Stomach (tissue), 4 donors: ENCODE results near the gene WFDC1.

ENCODE experiments used
- CTCF ChIP-seq, 7 experiments: fragments of 450-650 bp in 4 of 7; fragments of 200-600 bp in 3 of 7; sonication (generic) in 3 of 7; IDR thresholded peaks; one replicate each; pipeline ENCODE4 v1.5.1; 2016 to 2019; ENCODE audit warnings: antibody characterized with exemption in 7 of 7, control low read depth in 2 of 7, mild to moderate bottlenecking in 1 of 7
- POLR2A ChIP-seq, 4 donors: fragments of 450-650 bp; IDR thresholded peaks; one replicate each; pipeline ENCODE4 v1.6.1; 2016; ENCODE audit warnings: antibody characterized with exemption in 4 of 4, control low read depth in 2 of 4, mild to moderate bottlenecking in 1 of 4, moderate library complexity in 1 of 4

DNA sequence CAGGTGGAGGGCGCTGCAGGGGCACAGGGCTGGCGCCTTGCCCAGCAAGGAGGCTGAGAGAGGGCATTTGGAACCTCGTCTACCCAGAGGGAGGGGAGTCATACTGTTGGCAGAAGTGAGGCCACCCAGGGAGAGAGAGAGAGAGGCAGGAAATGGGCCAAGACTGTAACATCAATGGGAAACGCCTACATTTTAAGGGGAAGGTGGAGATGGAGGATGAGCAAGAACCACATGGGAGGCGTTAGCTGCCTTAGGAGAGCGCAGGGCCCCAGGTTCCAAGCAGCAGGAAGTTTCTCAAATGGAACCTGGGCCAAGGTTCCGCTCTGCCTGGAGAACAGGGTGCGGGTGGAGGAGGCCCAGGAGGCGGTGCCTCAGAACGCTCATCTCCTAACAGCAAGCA lies 2.7 kb upstream of the WFDC1 start:
- no peak for TF ChIP-seq CTCF (IDR thresholded peaks at IDR 0.05)
- no peak for TF ChIP-seq POLR2A (IDR thresholded peaks at IDR 0.05)
